H1 (cell line): ENCODE measurements around the gene CEP290.

ENCODE experiments used
- POLR2AphosphoS5 ChIP-seq: IDR thresholded peaks from 2 replicates; pipeline ENCODE4 v1.6.1; 2011; ENCODE audit warnings: low read depth, low read length
- TAF1 ChIP-seq: IDR thresholded peaks from 2 replicates; pipeline ENCODE4 v1.6.1; 2011; ENCODE audit warnings: mild to moderate bottlenecking, low read depth, low read length
- TF ChIP-seq, protein P1 (sequence below): IDR thresholded peaks from 2 replicates; pipeline ENCODE4 v1.6.1; 2011; ENCODE audit warnings: low read depth, mild to moderate bottlenecking, low read length; ENCODE audit not compliant: insufficient read depth

DNA sequence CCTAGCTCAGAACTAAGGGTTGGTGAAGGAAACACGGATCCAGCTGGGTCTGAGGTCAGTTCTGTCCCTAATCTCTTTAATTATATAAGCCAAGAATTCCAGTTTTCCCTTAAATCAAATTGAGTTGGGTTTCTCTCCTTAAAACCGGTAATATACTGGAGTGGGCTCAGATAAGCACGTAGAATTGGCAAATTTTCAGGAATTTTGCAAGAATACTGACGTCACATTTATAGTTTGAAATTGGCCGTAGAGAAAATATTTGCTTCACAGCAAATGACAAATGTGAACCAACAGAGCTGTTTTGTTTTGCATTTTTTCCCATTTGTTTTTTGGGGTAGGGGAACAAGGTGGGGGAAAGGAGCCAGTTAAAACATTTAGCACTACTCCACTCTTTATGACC is 130.1 kb downstream of the CEP290 start:
- TF ChIP-seq TAF1 = no peak
- TF ChIP-seq, protein P1, sequence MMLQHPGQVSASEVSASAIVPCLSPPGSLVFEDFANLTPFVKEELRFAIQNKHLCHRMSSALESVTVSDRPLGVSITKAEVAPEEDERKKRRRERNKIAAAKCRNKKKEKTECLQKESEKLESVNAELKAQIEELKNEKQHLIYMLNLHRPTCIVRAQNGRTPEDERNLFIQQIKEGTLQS = no peak
- no peak for TF ChIP-seq POLR2AphosphoS5
